H1 (cell line): Measurements from ENCODE around the gene ACTL9. TPM values are rescaled to one million over a fixed set of nuclear protein-coding genes. Genes with fewer than 3 reads are reported as not detected.

Experiments
- CTCF ChIA-PET: fragments of 300-600 bp; sonication (Branson Sonifier 250); formaldehyde crosslinking; loops from one replicate; lab custom pipeline; 2021; ENCODE audit not compliant: partially characterized antibody; lab: Charles Lee
- POLR2A ChIA-PET: fragments of 300-600 bp; sonication (Branson Sonifier 250); formaldehyde crosslinking; loops from one replicate; lab custom pipeline; 2021; ENCODE audit warnings: inconsistent platforms; ENCODE audit not compliant: partially characterized antibody; lab: Charles Lee
- DNase-seq, 2 experiments: peaks; one replicate each; pipeline versions ENCODE4 v3.0.0 to v3.0.0-alpha.2; 2010 to 2022; ENCODE audit warnings: low spot score in 2 of 2, low read depth in 1 of 2, mixed read lengths in 1 of 2
- FAIRE-seq: peaks from 2 replicates; lab custom pipeline; 2011; peaks lifted over from hg19 to GRCh38; lab: Jason Lieb, UNC
- H2AFZ ChIP-seq: 2 replicates; pipeline ENCODE4 v1.8.1; 2012; ENCODE audit warnings: low read length, inconsistent platforms
- H2AK5ac ChIP-seq: 2 replicates; pipeline ENCODE4 v1.6.1; 2013; ENCODE audit warnings: low read depth, low read length
- H2BK120ac ChIP-seq: replicated peaks from 2 replicates; pipeline ENCODE3; 2013; ENCODE audit warnings: low read depth, low read length, inconsistent platforms
- H2BK12ac ChIP-seq: 2 replicates; pipeline ENCODE4 v1.6.1; 2013; ENCODE audit warnings: low read depth, low read length
- H2BK15ac ChIP-seq: 2 replicates; pipeline ENCODE4 v1.6.1; 2013; ENCODE audit warnings: low read length
- H2BK20ac ChIP-seq: 2 replicates; pipeline ENCODE4 v1.6.1; 2013; ENCODE audit warnings: low read length
- H2BK5ac ChIP-seq: 2 replicates; pipeline ENCODE4 v1.6.1; 2013; ENCODE audit warnings: low read depth, low read length
- H3K14ac ChIP-seq: 2 replicates; pipeline ENCODE4 v1.6.1; 2013; ENCODE audit warnings: inconsistent platforms; ENCODE audit not compliant: insufficient read length
- H3K18ac ChIP-seq: 2 replicates; pipeline ENCODE4 v1.6.1; 2013; ENCODE audit warnings: low read length; ENCODE audit errors: extremely low read depth
- H3K23ac ChIP-seq: 2 replicates; pipeline ENCODE4 v1.6.1; 2013; ENCODE audit warnings: inconsistent platforms; ENCODE audit not compliant: insufficient read length
- H3K23me2 ChIP-seq: 2 replicates; pipeline ENCODE4 v1.6.1; 2013; ENCODE audit warnings: low read depth, low read length
- H3K27ac ChIP-seq: 2 replicates; pipeline ENCODE4 v1.6.1; 2011; ENCODE audit warnings: low read depth, low read length, inconsistent platforms
- H3K27me3 ChIP-seq, 4 experiments: replicated peaks in 1 of 4; 1 replicate in 1 of 4; 2 replicates in 3 of 4; pipeline versions ENCODE4 v1.6.1 to v1.8.1; 2011 to 2013; ENCODE audit warnings: low read length in 3 of 4, mild to moderate bottlenecking in 3 of 4, inconsistent platforms in 2 of 4, mixed read lengths in 2 of 4, moderate library complexity in 1 of 4; ENCODE audit not compliant: control insufficient read depth in 3 of 4, insufficient read depth in 3 of 4; ENCODE audit errors: extremely low read depth in 1 of 4
- H3K36me3 ChIP-seq, 4 experiments: 2 replicates each; pipeline versions ENCODE4 v1.6.1 to v1.8.1; 2011 to 2013; ENCODE audit warnings: mild to moderate bottlenecking in 4 of 4, low read length in 3 of 4, moderate library complexity in 2 of 4, control low read depth in 1 of 4, inconsistent platforms in 1 of 4; ENCODE audit not compliant: insufficient read depth in 4 of 4, control insufficient read depth in 2 of 4
- H3K4ac ChIP-seq: replicated peaks from 2 replicates; pipeline ENCODE3; 2013; ENCODE audit warnings: low read length, low read depth, mixed read lengths, inconsistent platforms; ENCODE audit not compliant: insufficient read length
- H3K4me1 ChIP-seq, 4 experiments: replicated peaks in 1 of 4; 1 replicate in 1 of 4; 2 replicates in 3 of 4; pipeline versions ENCODE4 v1.6.1 to v1.8.1; 2011 to 2013; ENCODE audit warnings: low read length in 3 of 4, inconsistent platforms in 2 of 4, mixed read lengths in 1 of 4; ENCODE audit not compliant: insufficient read depth in 4 of 4, control insufficient read depth in 3 of 4
- H3K4me2 ChIP-seq, 2 experiments: 2 replicates each; pipeline versions ENCODE4 v1.6.1 to v1.8.1; 2011 to 2013; ENCODE audit warnings: low read depth in 2 of 2, low read length in 2 of 2, control low read depth in 1 of 2, inconsistent platforms in 1 of 2, mild to moderate bottlenecking in 1 of 2; ENCODE audit not compliant: insufficient read depth in 1 of 2
- H3K4me3 ChIP-seq, 4 experiments: fragments of 200-600, 300-600 bp in 1 of 4; sonication (generic), shearing (Covaris generic), sonication (Bioruptor Twin) in 1 of 4; 2 replicates each; pipeline versions ENCODE4 v1.5.1 to v1.8.1; 2011 to 2016; ENCODE audit warnings: low read length in 4 of 4, low read depth in 3 of 4, control low read depth in 2 of 4, inconsistent platforms in 2 of 4, mild to moderate bottlenecking in 2 of 4, mixed read lengths in 1 of 4, moderate library complexity in 1 of 4; ENCODE audit not compliant: insufficient read depth in 2 of 4; ENCODE audit errors: extremely low read depth in 1 of 4
- H3K56ac ChIP-seq: replicated peaks from 2 replicates; pipeline ENCODE3; 2013; ENCODE audit warnings: low read depth, mild to moderate bottlenecking, mixed read lengths, low read length, inconsistent platforms; ENCODE audit not compliant: insufficient read length
- H3K79me1 ChIP-seq: 2 replicates; pipeline ENCODE4 v1.6.1; 2013; ENCODE audit warnings: low read depth, low read length, control low read depth
- H3K79me2 ChIP-seq, 2 experiments: 2 replicates each; pipeline versions ENCODE4 v1.6.1 to v1.8.1; 2012 to 2013; ENCODE audit warnings: low read length in 2 of 2, mild to moderate bottlenecking in 2 of 2, inconsistent platforms in 1 of 2; ENCODE audit not compliant: insufficient read depth in 2 of 2, control insufficient read depth in 1 of 2
- H3K9ac ChIP-seq, 4 experiments: replicated peaks in 1 of 4; 1 replicate in 1 of 4; 2 replicates in 3 of 4; pipeline versions ENCODE4 v1.6.1 to v1.8.1; 2011 to 2013; ENCODE audit warnings: low read depth in 3 of 4, low read length in 3 of 4, control low read depth in 2 of 4, mild to moderate bottlenecking in 2 of 4, moderate library complexity in 2 of 4, inconsistent platforms in 1 of 4; ENCODE audit errors: extremely low read depth in 1 of 4
- H3K9me3 ChIP-seq, 2 experiments: 2 replicates each; pipeline versions ENCODE4 v1.6.1 to v1.8.1; 2012 to 2013; ENCODE audit warnings: mild to moderate bottlenecking in 2 of 2, moderate library complexity in 2 of 2, control low read depth in 1 of 2, inconsistent platforms in 1 of 2, low read depth in 1 of 2, low read length in 1 of 2, mixed read lengths in 1 of 2; ENCODE audit not compliant: insufficient read depth in 2 of 2
- H4K20me1 ChIP-seq, 2 experiments: replicated peaks in 1 of 2; 2 replicates each; pipeline versions ENCODE3 to v1.8.1; 2011 to 2013; ENCODE audit warnings: inconsistent platforms in 2 of 2, low read length in 2 of 2, mild to moderate bottlenecking in 1 of 2; ENCODE audit not compliant: insufficient read depth in 2 of 2, control insufficient read depth in 1 of 2
- H4K5ac ChIP-seq: 2 replicates; pipeline ENCODE4 v1.6.1; 2013; ENCODE audit warnings: low read length, low read depth, mixed read lengths, inconsistent platforms; ENCODE audit not compliant: insufficient read length
- H4K8ac ChIP-seq: 2 replicates; pipeline ENCODE4 v1.8.0; 2013; ENCODE audit warnings: mild to moderate bottlenecking, moderate library complexity, low read length, inconsistent platforms; ENCODE audit not compliant: insufficient read depth; ENCODE audit errors: extremely low read depth
- H4K91ac ChIP-seq: replicated peaks from 2 replicates; pipeline ENCODE3; 2013; ENCODE audit warnings: low read length, mixed read lengths, inconsistent platforms; ENCODE audit not compliant: insufficient read length
- KDM5A ChIP-seq: fragments of 200-600 bp; IDR thresholded peaks from 2 replicates; pipeline ENCODE4 v1.7.1; 2012; ENCODE audit warnings: mild to moderate bottlenecking, low read length, inconsistent platforms, mixed read lengths
- RBBP5 ChIP-seq: IDR thresholded peaks from 2 replicates; pipeline ENCODE4 v1.7.1; 2012; ENCODE audit warnings: low read depth, mild to moderate bottlenecking, inconsistent platforms, low read length, moderate library complexity, borderline replicate concordance
- SP2 ChIP-seq: IDR thresholded peaks from 2 replicates; pipeline ENCODE4 v1.6.1; 2012; ENCODE audit warnings: mild to moderate bottlenecking, low read length, inconsistent platforms
- WGBS, 2 experiments: shearing (Covaris generic) in 1 of 2; methylation state at CpG; one replicate each; pipeline versions ENCODE4 v1.1.6 to v1.1.7; 2013 to 2015; ENCODE audit warnings: low lambda C conversion rate in 2 of 2, mixed read lengths in 2 of 2, inconsistent platforms in 1 of 2, low coverage in 1 of 2, missing lambda C conversion rate in 1 of 2; ENCODE audit not compliant: insufficient replicate concordance in 2 of 2, insufficient coverage in 1 of 2, insufficient read length in 1 of 2; ENCODE audit errors: extremely low coverage in 1 of 2, missing lambda C conversion rate in 1 of 2; 5-methylcytosine and 5-hydroxymethylcytosine counted together
- polyA plus RNA-seq, 7 experiments: library from polyadenylated mRNA; depleted of rRNA in 3 of 7; stranded (reverse) in 5 of 7; unstranded in 2 of 7; fragments of >200 nt in 5 of 7; fragments of 200-250 nt in 2 of 7; gene quantifications; 1 replicate in 5 of 7; 2 replicates in 1 of 7; 4 replicates in 1 of 7; pipeline versions ENCODE4 v1.2.1 to v1.2.3, GENCODE V29; 2011 to 2013; ENCODE audit warnings: missing spikeins in 2 of 7, mixed read lengths in 2 of 7
- total RNA-seq: library from RNA; stranded (reverse); fragmentation: NEBNext Ultra II Directional; extraction: Animal tissue kit (Norgen Biotek cat#: 25700); gene quantifications from 2 replicates; pipeline ENCODE4 v1.2.1, GENCODE V29; 2021

Gene ACTL9
- total and polyA plus RNA-seq, 2 of the 8 experiments (the other 6 are each of a cell fraction or from before 2014, with no cell fraction given), result not detected

DNA sequence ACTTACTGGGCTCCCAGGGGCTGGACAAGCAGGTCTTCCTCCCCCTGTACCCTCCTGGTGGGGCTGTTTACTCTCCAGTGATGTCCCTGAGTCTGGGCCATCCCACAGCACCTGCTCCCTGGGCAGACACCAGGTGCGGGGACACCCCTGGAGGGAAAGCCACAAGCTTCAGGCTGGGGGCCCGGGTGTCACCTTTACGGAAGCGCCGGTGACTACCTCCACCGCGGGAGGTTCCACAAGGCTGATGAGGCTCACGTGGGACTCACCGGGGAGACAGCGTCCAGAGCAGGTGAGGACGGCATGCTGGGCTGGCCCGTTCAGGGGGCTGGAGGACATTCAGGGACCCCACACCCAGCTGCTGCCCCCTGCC is 43.3 kb downstream of the ACTL9 start:
- Histone ChIP-seq H2BK5ac (no peak overlapping the region), H3K9me3 (no peaks in the 10 kb centered on the region), H4K8ac (no peak overlapping the region), H3K79me2 (no peaks in the 10 kb centered on the region), H2BK20ac (no peak overlapping the region), H3K14ac (no peak overlapping the region), H4K91ac (no peak overlapping the region), H2BK12ac (no peak overlapping the region), H3K56ac (no peak overlapping the region), H3K4me3 (no peak overlapping the region), H3K27ac (no peak overlapping the region), H2BK120ac (no peak overlapping the region), H2AFZ (no peak overlapping the region), H4K5ac (no peak overlapping the region), H3K4ac (no peak overlapping the region), H3K79me1 (no peaks in the 10 kb centered on the region), H3K23ac (no peak overlapping the region), H3K4me2 (no peak overlapping the region), H3K36me3 (no peaks in the 10 kb centered on the region), H4K20me1 (no peaks in the 10 kb centered on the region), H2BK15ac (no peak overlapping the region), H3K4me1 (peaks cover 0 to 6% (median 0%) of the 10 kb centered on the region in 4 experiments; a peak in 1 of 7 replicates), H3K27me3 (peaks cover 0 to 2% (median 0%) of the 10 kb centered on the region in 4 experiments; a peak in 1 of 7 replicates), H2AK5ac (no peak overlapping the region), H3K9ac (no peak overlapping the region), H3K18ac (no peak overlapping the region), H3K23me2 (0 out of 2 replicates have a peak, but pooled peaks cover 3% of the 10 kb centered on the region)
- FAIRE-seq, result no peak
- ChIA-PET CTCF (interaction anchor here (0.7 to 4.5 kb wide), 14 partner anchors 8 to 479 kb away, joined by 3 to 41 read pairs (median 4); partner anchors contain the start of gene ACTL9), POLR2A (no interaction called here)
- TF ChIP-seq SP2, result no peak
- no peak for TF ChIP-seq KDM5A
- TF ChIP-seq RBBP5, result no peak
- WGBS, 2 experiments, result 80% methylated on average over 10 of the region's 12 CpGs; no CpG with 5 or more reads in 1 of the 2 experiments
- DNase-seq, result no peak
